GM18858 (cell line): ENCODE measurements around the gene DNAH7.
"Not testable (repeated sequence)": the region's sequence is repeated elsewhere in the genome, so short reads cannot be mapped to it uniquely, and the experiment has no call there.

Source experiments
- ATAC-seq: cut with Tn5 transposase; IDR thresholded peaks from one replicate; pipeline ENCODE4 v1.9.1; 2021; ENCODE audit not compliant: unreplicated experiment

The DNAH7 gene

DNA sequence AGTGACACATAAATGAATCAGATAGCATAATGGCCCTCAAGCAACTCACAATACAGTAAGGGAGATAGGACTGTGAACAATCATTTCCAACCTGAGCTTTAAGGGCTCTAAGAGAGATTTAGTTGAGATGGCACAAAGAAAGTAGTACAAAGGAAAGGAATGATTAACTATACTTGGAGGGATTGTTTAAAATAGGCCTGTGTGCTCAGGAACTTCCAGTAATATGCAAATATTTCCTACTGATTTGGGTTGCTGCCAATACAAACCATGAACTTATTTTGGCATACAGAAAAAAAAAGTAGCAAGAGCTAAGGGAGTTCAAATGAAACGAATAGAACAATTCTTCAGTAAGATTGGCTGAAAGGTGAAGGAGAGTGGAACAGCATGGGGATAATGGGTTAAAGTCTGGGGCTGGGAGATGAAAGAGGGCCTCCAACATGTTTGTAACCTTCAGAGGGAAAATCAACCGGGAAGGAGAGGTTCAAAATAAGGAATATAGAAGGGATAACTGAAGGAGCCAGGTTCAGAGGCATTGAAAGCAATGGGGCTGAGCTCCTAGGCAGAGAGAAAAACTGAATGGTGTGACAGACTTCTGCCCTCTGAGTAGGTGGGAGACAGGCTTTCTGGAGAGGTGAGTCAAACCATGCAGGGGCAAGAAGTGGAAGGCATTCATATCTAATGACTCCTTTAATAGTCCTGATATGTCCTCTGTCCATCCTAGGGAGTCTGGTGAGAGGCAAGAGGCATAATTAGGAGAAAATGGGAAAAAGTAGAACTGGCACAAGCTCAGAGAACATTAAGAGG is 83.5 kb downstream of the DNAH7 start:
- ATAC-seq: no peak

- no peak for ATAC-seq
These were observed 101.3 kb downstream of the DNAH7 start for GRCh38 chr2:195967336-195967735.

GRCh38 chr2:195961873-195962272 is 106.8 kb downstream of the DNAH7 start:
- peak; percentile 98 for ATAC-seq

- ATAC-seq: no peak
These were observed 109.3 kb downstream of the DNAH7 start for GRCh38 chr2:195959341-195959740.

GRCh38 chr2:195956725-195957124 is 111.9 kb downstream of the DNAH7 start:
- ATAC-seq: no peak

GRCh38 chr2:195945056-195945455 is 123.6 kb downstream of the DNAH7 start:
- ATAC-seq: no peak

GRCh38 chr2:195937176-195937575 is 131.5 kb downstream of the DNAH7 start:
- ATAC-seq: no peak

DNA sequence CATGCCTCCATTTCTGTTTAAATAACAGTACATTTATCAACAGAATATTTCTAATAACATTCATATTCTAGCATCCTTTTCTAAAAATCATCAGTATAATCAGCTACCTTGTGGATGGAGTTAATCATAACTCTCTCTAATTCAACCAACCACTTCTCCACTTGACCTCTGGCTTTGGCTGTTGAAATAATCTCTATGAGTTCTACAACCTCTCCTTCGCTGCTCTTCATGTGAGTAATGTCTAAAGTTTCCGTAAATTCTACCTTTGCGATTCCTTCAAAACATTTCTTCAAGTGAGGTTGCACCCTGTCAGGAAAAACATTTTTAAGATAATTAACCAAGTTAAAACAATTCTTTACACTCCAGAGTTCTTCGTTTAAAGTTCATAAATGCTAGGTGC is 134.2 kb downstream of the DNAH7 start:
- ATAC-seq: no peak

- ATAC-seq: no peak
These were observed 139.1 kb downstream of the DNAH7 start for GRCh38 chr2:195929531-195929930.

DNA sequence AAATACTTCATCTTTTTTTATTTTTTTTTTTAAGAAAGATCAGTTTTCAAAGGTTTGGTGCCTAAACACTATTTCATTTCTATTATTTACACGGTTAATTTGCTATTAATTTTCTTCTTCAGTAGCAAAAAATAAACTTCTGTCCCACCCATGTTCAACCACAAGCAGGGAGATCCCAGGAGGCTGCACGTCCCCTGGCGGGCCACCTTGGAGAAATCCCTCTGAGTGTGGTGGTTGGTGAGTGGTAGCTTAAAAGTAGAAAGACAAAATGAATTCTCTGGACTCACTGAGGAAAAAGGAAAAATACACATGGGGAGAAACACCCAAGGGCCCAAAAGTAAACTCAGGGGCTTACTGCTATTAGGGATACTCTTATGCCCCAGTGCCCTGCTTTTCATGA is 143.5 kb downstream of the DNAH7 start:
- ATAC-seq: no peak

- ATAC-seq: no peak
These were observed 144.7 kb downstream of the DNAH7 start for GRCh38 chr2:195923889-195924288.

DNA sequence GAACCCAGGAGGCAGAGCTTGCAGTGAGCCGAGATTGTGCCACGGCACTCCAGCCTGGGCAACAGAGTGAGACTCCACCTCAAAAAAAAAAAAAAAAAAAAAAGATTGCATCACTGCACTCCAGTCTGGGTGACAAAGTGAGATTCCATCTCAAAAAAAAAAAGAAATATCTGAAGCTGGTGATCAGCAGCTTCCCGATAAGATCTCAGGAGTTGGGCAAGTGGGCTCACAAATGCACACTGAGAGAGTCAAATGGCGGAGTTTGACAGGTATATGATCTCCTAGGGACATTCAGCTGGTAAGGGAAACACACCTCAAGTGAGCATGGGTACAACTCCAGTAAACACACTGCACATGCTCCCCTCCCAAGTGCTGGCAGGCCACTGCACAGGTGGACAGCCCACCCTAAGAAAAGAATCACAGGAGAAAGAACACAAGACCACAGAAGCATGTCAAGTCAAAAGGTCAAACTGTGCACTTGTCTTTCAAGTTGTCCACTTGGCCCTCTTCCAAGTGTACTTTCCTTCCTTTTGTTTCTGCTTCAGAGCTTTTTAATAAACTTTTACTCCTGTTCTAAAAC is 151.5 kb downstream of the DNAH7 start:
- not testable (repeated sequence) for ATAC-seq

- no peak for ATAC-seq
These were observed 156.6 kb downstream of the DNAH7 start for GRCh38 chr2:195912079-195912478.

DNA sequence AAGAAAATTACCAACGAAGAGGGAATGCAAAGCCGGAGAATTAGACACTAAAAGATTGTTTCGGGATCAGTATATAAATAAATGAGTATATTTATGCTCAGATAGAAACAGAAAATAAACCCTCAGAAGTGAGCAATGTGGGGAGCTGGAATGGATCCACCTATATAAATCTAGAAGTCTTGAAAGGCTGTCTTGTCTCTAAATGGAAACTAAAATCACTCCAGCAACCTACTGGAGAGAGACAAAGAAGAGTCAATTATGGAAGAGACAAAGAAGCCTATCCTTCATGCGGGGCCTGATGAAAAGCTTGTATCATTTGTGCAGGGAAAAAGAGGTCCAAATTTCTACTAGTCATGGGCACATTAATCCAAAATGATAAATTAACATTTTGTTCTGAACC is 158.1 kb downstream of the DNAH7 start:
- ATAC-seq: no peak

GRCh38 chr2:195909926-195910325 is 158.7 kb downstream of the DNAH7 start:
- no peak for ATAC-seq

DNA sequence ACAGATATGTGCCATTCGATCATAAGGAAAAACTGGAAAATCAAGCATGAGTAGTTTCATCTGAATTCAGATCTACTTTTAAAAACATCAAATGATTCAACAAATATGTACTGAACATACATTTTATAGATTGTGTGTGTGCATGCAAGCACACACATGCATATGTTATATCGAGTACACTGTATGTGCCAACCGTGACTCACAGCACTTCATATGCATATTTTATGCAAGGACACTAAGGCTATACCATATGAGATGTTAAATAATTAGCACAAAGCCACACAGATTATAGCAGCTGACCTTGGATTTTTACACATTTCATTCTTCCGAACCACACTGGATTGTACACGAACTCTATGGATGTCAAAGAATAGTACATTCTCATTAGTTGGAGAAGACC is 161.2 kb downstream of the DNAH7 start:
- no peak for ATAC-seq

DNA sequence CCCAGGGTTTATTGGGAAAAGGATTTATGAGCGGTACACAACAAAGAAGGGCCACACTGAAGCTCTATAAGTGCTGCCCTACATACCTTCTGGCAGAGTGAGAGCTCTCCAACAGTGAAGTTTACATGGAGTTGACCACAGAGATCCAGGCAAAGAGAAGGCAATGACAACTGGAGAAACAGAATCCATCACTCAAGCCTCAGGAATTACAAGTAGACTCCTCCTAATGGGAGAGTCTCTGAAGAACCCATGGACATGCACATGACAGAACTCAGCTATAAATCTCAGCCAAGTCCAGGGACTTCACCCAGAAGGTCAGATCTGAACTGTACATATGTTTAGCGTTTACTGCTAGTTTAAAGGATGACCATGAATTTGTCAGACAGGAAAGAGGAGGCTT is 164.7 kb downstream of the DNAH7 start:
- ATAC-seq: no peak

DNA sequence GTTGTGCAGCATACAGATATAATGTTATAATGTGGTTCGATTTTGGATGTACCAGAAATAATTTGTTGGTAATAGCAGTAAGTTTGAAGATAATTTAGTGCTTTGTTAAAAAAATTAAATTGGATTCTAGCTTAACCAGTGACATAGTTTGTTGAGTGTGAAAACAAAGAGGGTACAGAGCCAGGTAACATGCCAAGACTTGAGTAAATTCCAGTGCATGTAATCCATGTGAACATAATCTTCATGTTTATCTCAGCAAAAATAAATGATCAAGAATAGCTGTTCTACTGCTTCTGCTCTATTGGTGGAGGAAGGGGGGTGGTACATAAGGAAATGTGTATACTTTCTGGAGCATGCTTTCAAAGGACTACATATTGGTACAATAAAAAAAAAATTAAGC is 165.8 kb downstream of the DNAH7 start:
- no peak for ATAC-seq

- ATAC-seq: no peak
These were observed 169.4 kb downstream of the DNAH7 start for GRCh38 chr2:195899226-195899625.

GRCh38 chr2:195898505-195899191 is 170.0 kb downstream of the DNAH7 start:
- no peak for ATAC-seq

DNA sequence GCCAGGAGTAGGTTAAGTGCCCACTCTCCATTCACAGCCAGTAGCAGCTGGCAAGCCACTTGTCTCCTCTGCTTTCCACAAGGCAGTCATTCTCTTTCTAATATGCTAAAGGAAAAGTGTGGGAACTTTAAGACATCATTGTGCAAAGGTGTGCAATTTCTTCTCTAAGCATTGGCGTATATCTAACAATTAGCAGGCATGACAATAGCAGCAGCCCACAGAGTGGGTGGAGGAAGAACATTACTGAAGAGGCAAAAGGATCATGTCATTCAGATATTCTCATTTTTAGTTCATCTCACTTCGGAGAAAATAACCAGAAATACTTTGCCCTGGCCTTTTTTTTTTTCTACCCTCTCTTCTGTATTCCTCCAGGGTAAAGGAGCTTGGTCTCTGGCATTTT is 177.6 kb downstream of the DNAH7 start:
- no peak for ATAC-seq

DNA sequence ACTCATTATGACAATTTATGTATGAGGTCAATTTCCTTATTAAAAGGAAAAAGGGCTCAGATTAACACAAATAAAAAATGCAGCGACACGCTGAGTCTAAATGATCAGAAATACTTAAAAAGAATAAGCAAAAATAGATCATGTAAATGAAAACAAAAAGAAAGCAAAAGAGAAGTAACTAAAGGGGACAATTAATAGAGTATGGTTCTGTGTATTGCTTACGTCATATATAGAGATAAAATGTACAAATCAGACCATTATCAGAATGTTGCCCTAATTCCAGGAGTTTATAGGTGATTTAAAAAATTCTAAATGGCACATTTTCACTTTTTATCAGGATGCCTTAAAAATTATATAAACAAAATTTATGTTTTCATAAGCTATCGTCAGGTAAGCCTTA is 189.5 kb downstream of the DNAH7 start:
- no peak for ATAC-seq
